Measurements from ENCODE around the gene OCRL.

GRCh38 chrX:129490330-129490729, 49.7 kb upstream of the OCRL start:
- no peak for TF ChIP-seq EZH2 (IDR thresholded peaks at IDR 0.05; ENCODE audit: insufficient read depth, poor library complexity, severe bottlenecking)
- no peak for TF ChIP-seq EZH2phosphoT487 (IDR thresholded peaks at IDR 0.05; ENCODE audit: insufficient read depth, low read depth)
